Nephron progenitor cell (in vitro differentiated cells): Measurements from ENCODE around the gene RSPH10B.
A peak's percentile ranks its signal among the peaks of the same experiment; 100 is the strongest.
"Not testable (repeated sequence)": the region's sequence is repeated elsewhere in the genome, so short reads cannot be mapped to it uniquely, and the experiment has no call there.

Source experiments
- DNase-seq: peaks from one replicate; pipeline ENCODE4 v3.0.0; 2021
- H3K27ac Mint-ChIP-seq: 2 replicates; pipeline ENCODE4 v1.8.0; 2021; ENCODE audit warnings: mild to moderate bottlenecking, moderate library complexity, mixed read lengths
- H3K27me3 Mint-ChIP-seq: 2 replicates; pipeline ENCODE4 v1.8.0; 2021; ENCODE audit warnings: mild to moderate bottlenecking, low read depth, mixed read lengths; ENCODE audit not compliant: poor library complexity
- H3K36me3 Mint-ChIP-seq: 2 replicates; pipeline ENCODE4 v1.8.0; 2021; ENCODE audit warnings: low read depth, mixed read lengths
- H3K4me1 Mint-ChIP-seq: 2 replicates; pipeline ENCODE4 v1.8.0; 2021; ENCODE audit warnings: mixed read lengths
- H3K4me3 Mint-ChIP-seq: 2 replicates; pipeline ENCODE4 v1.8.0; 2021; ENCODE audit warnings: mild to moderate bottlenecking, moderate library complexity, mixed read lengths
- H3K9me3 Mint-ChIP-seq: 2 replicates; pipeline ENCODE4 v1.8.0; 2021; ENCODE audit warnings: mild to moderate bottlenecking, moderate library complexity, mixed read lengths
- CTCF ChIP-seq: fragments of 200-600 bp; sonication (generic); IDR thresholded peaks from 2 replicates; pipeline ENCODE4 v1.5.0; 2021; ENCODE audit warnings: antibody characterized with exemption

The RSPH10B gene

DNA sequence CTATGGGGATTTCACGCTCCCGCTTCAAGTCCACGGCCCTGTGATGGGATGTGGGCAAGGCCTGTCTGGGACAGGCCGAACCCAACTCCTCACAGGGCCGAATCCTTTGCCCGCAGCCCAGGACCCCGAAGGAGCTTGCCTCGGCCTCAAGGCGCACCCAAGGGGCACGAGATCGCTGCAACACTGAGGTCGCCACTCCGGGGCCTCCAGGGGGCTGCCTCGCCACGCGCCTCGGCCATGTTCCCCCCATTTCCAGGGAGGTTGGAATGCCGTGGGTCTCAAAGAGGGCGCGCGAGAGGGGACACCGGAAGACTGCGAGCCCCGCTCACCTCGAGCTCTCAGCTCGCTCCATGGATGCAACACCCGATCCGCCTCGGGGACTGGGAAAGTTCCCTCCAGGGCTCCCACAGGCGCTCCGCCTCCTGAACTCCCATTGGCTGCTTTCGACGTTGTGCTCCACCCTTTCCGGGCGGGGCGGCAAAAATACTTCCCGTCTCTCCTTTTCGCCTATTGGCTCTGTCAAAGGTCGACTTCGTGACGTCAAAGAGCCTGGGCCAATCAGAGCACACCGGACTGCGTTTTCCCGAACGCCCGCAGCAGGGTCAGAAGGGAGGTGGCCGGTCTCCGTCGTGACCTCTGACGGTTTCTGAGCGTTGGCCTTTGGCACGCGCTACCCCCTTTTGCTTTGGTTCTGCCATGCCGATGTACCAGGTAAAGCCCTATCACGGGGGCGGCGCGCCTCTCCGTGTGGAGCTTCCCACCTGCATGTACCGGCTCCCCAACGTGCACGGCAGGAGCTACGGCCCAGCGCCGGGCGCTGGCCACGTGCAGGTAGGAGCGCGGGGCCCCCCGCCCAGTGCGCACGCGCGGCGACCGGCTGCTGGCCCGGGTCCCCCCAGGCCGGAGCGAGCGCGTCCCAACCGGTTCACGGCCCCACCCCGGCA, 38.5 kb upstream of the RSPH10B start, which contains the start of the genes AIMP2 and PMS2:
TSS of gene AIMP2 (plus strand) at position 605 of the 944 bp plus-strand sequence. CDS start at position 697, 92 bp downstream.
TSS of gene PMS2 (minus strand) at position 382 of the 944 bp plus-strand sequence. CDS start at position 352, 30 bp downstream.
- Mint-ChIP-seq H3K27me3 (no peaks in the 10 kb centered on the region), H3K4me1 (peaks cover 23% of the 10 kb centered on the region), H3K9me3 (no peaks in the 10 kb centered on the region), H3K27ac (peak within 1 kb of the TSS; percentile 96), H3K4me3 (peak within 1 kb of the TSS; percentile 85), H3K36me3 (peaks cover 11% of the 10 kb centered on the region)
- TF ChIP-seq CTCF, result no peak
- DNase-seq, result peak; percentile 98

DNA sequence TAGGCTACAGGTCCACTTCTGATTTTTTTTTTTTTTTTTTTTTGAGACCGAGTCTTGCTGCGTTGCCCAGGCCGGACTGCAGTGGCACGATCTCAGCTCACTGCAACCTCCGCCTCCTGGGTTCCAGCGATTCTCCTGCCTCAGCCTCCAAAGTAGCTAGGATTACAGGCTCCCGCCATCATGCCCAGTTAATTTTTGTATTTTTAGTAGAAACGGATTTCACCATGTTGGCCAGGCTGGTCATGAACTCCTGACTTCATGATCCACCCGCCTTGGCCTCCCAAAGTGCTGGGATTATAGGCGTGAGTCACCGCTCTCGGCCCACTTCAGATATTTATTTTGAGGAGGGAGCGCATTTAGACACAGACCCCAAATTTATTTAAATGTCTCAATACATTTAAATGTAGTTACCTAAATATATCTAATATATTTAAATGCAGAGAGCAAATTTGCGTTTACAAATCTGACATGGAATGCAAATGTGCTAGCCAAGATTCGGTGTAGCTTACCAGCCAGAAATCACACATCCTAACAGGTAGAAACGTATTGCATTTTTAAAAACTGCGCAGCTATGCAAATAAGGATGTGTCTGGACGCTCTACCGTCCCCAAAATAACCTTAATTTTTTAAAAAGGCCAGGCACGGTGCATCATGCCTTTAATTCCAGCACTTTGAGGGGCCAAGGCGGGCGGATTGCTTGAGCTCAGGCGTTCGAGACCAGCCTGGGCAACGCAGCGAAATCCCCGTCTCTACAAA, 37.5 kb upstream of the RSPH10B start:
- H3K36me3 Mint-ChIP-seq, H3K9me3 Mint-ChIP-seq, DNase-seq, H3K27ac Mint-ChIP-seq, H3K27me3 Mint-ChIP-seq: not testable (repeated sequence)
- Mint-ChIP-seq H3K4me1 (peaks cover 23% of the 10 kb centered on the region), H3K4me3 (peak overlapping the region; percentile 83)

DNA sequence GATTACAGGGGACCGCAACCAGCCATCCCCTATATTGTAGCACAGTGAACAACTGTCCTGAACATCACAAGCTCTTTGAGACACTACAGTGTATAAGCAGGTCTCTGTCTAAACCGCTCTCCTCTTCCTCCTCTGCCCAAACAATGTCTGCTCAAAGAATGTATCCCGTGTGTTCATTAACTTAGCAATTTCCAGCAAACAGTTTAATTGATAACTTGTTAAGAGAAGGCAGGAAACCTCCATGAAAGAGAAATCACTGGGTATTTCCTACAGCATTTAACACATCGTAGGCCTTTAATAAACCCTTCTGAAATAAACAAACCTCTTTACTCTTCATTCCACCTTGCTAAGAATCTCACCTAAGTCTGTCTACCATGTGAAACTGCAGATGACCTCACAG, 36.9 kb upstream of the RSPH10B start:
- H3K27ac Mint-ChIP-seq, result no peak overlapping the region
- no peak for DNase-seq
- no peak for TF ChIP-seq CTCF
- H3K4me3 Mint-ChIP-seq, result peak overlapping the region; percentile 83
- no peaks in the 10 kb centered on the region for H3K9me3 Mint-ChIP-seq
- peaks cover 8% of the 10 kb centered on the region for H3K36me3 Mint-ChIP-seq
- H3K4me1 Mint-ChIP-seq, result peaks cover 23% of the 10 kb centered on the region
- no peaks in the 10 kb centered on the region for H3K27me3 Mint-ChIP-seq

- H3K36me3 Mint-ChIP-seq, result peaks cover 61% of the 10 kb centered on the region
- no peaks in the 10 kb centered on the region for H3K27me3 Mint-ChIP-seq
- no peak overlapping the region for H3K4me3 Mint-ChIP-seq
- H3K9me3 Mint-ChIP-seq, result peaks cover 5% of the 10 kb centered on the region
- no peak overlapping the region for H3K27ac Mint-ChIP-seq
- peak; percentile 15 for DNase-seq
- TF ChIP-seq CTCF, result peak; percentile 41
- H3K4me1 Mint-ChIP-seq, result no peaks in the 10 kb centered on the region
These were observed 26.8 kb upstream of the RSPH10B start for GRCh38 chr7:5997210-5997808.

DNA sequence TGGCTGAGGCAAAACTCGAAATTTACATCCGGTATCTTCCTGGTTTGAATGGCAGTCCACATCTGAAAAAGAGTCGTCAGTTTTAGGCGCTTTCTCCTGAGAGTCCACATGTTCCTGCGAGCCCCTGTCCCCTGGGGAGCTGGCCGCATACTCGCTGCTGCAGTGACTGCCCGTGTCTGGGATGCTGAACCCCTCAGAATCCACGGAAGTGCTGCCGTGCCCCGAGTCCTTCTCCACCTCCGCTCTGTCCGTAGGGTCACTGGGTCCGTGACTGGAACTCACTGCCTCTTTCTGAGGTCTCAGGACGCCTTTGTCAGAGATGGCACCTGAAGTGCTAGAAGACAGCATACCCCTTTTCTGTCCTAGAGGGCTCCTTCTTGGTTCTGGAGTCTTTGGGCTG, 16.6 kb upstream of the RSPH10B start:
- H3K27me3 Mint-ChIP-seq, H3K4me1 Mint-ChIP-seq, H3K9me3 Mint-ChIP-seq, H3K4me3 Mint-ChIP-seq, H3K27ac Mint-ChIP-seq, DNase-seq: not testable (repeated sequence)
- H3K36me3 Mint-ChIP-seq, result peaks cover 55% of the 10 kb centered on the region

DNA sequence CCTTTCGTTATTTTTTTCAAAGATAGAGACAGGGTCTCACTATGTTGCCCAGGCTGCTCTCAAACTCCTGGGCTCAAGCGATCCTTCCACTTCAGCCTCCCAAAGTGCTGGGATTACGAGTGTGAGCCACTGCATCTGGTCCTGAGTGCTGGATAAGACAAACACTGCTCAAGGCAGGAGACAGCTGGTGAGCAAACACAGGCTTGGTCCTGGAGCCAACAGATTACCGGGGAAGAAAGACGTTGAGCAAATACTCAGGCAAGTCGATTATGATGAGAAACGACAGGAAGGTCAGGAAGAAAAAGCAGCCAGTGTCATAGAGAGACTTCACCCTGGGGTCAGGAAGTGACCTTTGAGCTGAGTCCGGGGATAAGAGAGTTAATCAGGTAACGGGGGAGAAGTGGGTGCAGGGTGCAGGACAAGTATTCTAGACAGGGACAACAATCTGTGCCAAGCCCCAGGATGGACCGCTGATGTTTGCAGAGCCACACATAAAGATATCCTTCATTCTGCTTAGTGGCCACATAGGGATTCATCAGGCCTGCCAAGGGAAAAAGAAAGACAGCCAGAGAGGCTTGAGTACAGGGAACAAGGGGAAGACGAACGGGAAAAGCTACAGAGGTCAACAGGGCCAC, 9.3 kb upstream of the RSPH10B start:
- H3K4me1 Mint-ChIP-seq, H3K27me3 Mint-ChIP-seq, H3K27ac Mint-ChIP-seq, H3K9me3 Mint-ChIP-seq, H3K4me3 Mint-ChIP-seq, DNase-seq: not testable (repeated sequence)
- H3K36me3 Mint-ChIP-seq, result peaks cover 36% of the 10 kb centered on the region

DNA sequence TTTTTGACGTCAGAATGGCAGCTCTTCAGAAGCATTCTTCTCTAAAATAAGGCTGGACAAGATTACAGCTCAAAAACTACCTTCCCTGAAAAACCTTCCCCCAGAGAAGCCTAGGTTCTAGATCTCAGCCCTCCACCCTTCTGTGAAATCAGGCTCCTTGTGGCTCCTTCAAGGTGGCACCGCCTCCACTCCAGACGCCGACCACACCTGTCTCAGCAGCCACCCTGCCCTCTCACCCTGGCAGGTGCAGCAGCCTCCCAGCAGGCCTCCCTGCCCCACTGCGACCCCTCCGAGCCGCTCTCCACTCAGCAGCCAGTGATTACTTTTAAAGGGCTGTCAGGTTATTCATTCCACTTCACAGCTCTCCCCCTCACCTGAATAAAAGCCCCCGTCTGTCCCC, 3.1 kb upstream of the RSPH10B start:
- DNase-seq, H3K36me3 Mint-ChIP-seq, H3K27me3 Mint-ChIP-seq, H3K4me3 Mint-ChIP-seq, H3K9me3 Mint-ChIP-seq, H3K27ac Mint-ChIP-seq, H3K4me1 Mint-ChIP-seq: not testable (repeated sequence)

- H3K9me3 Mint-ChIP-seq, H3K4me3 Mint-ChIP-seq, H3K27me3 Mint-ChIP-seq, H3K36me3 Mint-ChIP-seq, DNase-seq, H3K4me1 Mint-ChIP-seq, H3K27ac Mint-ChIP-seq: not testable (repeated sequence)
These were observed 6.7 kb downstream of the RSPH10B start for GRCh38 chr7:5963810-5964209.

GRCh38 chr7:5963205-5963604, 7.3 kb downstream of the RSPH10B start:
- H3K27ac Mint-ChIP-seq, H3K9me3 Mint-ChIP-seq, H3K4me1 Mint-ChIP-seq, DNase-seq, H3K27me3 Mint-ChIP-seq, H3K36me3 Mint-ChIP-seq, H3K4me3 Mint-ChIP-seq: not testable (repeated sequence)

- not testable (repeated sequence) for H3K27ac Mint-ChIP-seq, H3K27me3 Mint-ChIP-seq, H3K4me1 Mint-ChIP-seq, H3K4me3 Mint-ChIP-seq, H3K36me3 Mint-ChIP-seq, H3K9me3 Mint-ChIP-seq, DNase-seq
These were observed 35.5 kb downstream of the RSPH10B start for GRCh38 chr7:5934945-5935450.
